GM18511 (cell line): ENCODE measurements around the gene C1QL2.

Source experiments
- ATAC-seq: cut with Tn5 transposase; IDR thresholded peaks from one replicate; pipeline ENCODE4 v1.9.1; 2021; ENCODE audit warnings: mild to moderate bottlenecking, moderate library complexity; ENCODE audit not compliant: unreplicated experiment

The C1QL2 gene

GRCh38 chr2:119158563-119159347 lies at the start of gene C1QL2:
C1QL2 (minus strand) TSS chr2:119158751; CDS start chr2:119158269, 482 bp downstream.
- ATAC-seq = no peak

DNA sequence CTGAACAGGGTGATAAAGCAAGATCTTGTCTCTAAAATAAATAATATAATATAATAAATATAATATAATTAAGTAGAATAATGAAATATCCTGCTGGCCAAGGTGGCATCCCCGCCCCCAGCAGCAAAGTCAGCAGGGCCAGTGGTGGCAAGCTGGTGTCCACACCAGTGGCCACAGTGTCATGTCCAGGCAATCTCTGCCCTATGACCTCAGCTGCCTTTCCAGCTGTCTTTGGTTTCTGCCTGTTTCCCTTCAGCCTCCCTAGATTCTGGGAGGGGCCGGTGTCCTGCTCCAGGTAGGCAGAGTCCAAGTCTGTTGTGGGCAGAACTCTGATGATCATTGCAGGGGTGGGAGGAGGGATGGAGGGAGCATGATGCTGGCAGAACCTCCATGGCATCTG lies 48.9 kb upstream of the C1QL2 start:
- ATAC-seq = no peak

DNA sequence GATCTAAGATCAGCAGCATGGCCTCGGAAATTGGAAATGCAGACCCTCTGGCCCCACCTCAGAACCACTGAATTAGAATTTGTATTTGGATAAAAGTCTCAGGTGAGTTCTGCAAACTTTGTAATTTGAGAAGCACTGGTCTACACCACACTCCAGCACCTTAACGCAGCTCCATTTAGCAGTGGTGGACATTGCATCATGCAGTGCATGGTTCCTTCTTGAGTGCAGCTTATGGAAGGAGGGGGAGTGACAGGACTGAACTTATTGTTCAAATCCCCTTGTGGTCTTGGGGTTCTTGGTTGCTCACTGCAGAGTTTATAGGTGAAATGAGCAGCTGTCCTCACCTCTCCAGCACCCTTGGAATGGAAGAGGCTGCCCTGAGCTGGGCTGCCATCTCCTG lies 47.6 kb upstream of the C1QL2 start:
- no peak for ATAC-seq

DNA sequence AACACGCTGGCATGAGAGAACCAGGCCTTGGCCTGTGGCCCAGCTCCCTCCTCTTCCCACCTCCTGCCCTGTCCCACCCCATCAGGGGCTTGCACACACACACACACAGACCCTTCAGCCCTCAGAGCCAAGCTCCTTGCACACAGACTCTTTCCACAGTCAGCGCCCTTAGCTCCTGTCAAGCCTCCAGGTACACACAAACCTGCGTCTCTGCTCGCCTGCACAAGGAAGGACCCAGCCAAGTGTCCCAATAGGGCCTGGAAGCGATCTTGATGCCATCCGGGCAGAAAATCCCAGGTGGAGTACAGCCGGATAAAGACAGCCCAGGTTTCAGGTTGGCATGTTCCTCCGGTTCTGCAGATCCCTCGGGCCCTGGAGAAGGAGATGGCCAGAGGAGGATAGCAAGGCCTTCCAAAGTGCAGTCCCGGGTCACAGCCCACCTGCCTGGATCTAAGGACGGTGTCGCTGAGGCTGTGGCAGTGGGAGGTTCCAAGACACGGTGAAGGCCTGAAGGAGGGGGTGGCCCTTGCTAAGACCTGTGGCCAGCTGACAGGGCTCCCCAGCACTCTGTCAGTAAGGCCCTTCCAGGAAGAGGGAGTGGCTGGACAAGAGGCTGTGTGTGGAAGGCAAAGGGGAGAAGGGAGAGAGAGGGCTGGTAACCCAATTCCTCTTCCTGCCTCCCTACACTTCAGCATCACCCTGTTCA lies 46.6 kb upstream of the C1QL2 start:
- ATAC-seq = no peak

DNA sequence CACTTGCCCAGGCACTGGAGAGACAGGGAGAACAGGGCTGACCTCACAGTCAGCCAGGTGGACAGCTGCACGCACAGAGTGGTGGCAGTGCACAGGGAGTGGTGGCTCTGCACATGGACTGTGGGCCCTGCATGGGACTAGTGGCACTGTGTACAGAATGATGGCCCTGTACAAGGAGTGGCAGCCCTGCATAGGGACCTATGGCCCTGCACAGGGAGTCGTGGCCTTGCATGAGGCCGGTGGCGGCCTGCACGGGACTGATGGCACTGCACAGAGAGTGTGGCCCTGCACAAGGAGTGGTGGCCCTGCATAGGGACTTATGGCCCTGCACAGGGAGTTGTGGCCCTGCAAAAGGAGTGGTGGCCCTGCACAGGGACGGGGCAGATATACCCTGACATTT lies 46.0 kb upstream of the C1QL2 start:
- ATAC-seq = no peak

DNA sequence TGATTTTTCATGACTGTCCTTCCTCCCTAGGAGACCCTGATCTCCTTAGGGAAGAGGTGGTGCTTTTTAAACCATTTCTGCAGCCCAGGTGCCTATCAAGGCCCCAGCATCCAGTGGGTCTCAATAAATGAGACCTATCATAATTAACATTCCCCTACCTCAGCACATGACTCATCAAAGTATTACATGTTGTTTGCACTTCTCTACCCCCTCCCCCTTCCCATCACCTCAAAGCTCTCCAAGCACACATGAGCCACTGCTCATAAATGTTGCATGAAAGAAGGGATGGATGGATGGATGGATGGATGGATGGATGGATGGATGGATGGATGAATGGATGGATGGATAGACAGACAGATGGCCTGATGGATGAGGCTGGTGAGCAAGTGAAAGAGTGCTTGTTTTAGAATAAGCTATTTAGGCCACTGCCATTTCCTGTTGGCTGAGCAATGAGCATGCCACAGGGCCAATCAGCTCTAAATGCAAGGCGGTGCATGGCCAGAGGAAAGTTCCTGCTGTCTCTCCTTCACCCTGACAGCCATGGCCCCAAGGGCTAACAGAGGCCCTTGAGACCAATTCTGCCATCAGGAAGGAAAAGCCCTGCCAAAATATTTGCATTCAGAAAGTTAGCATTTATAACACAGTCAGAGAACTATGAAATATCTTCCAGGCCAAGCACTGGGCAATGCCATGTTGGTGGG lies 44.2 kb upstream of the C1QL2 start:
- no peak for ATAC-seq

GRCh38 chr2:119201815-119202214 lies 43.3 kb upstream of the C1QL2 start:
- no peak for ATAC-seq

DNA sequence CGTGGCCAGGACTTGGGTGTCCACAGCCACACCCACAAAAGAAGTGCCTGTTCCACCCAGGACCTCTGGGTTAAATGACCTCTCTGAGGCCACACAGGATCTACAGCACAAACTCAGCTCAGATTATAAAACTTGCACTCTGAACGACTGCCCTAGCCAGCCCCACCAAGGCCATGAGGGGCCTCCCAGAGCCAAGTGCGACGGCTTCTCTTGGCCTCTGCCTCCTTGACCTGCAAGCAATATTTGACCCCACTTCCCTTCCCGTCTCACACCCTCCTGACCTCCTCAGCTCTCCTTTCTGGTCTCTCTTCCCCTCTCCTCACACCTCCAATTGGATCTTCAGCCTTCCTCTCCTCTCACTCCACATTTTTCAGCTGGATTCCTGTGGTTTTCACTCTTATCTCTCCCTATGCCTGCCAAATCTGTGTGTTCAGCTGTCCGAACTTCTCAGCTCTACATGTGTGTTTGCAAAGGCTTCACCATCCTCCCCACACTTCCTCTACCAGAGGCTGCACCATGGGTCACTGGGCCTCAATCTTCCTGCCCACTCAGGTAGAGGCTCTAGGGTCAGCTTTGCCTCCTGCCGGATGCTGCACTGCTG lies 39.8 kb upstream of the C1QL2 start:
- ATAC-seq = no peak

GRCh38 chr2:119197529-119198239 lies 39.1 kb upstream of the C1QL2 start:
- ATAC-seq = no peak

- no peak for ATAC-seq
Observed at GRCh38 chr2:119197126-119197405, 38.5 kb upstream of the C1QL2 start.

DNA sequence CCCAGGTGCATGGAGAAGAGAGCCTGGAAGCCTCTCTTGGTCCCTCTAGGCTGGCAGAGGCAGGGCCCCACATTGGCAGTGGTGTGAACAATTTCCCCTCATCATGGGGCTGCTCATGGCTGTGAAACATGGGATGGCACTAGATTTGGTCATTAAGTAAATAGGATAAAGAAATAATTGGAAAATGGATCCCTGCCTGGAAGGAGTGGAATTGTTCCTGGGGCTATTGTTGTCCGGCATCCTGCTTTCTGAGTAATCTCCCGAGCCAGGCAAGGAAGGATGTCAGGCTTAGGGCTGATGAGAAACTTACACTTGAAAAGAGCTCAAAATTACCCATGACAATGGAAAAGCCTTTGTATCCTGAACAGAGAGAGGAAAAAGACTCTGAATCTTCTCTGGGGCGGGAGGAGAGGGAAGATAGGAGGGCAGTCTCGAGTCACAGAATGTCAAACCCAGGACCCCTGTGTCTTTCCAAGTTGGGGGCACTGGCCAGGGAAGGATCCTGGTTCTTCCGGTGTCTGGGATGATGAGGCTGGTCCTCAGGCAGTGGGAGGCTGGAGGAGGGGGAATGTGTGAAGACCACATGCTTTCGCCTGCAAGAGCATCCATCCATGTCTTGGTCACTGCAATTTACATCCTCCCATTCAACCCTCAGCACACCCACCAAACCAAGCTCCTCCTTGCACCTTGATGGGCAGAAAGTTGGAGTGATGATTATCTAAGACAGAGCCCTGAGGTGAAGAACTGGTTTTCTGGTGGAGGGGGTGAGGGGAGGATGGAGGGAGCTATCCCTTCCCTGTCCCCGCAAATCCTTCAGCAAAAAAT lies 38.0 kb upstream of the C1QL2 start:
- no peak for ATAC-seq

DNA sequence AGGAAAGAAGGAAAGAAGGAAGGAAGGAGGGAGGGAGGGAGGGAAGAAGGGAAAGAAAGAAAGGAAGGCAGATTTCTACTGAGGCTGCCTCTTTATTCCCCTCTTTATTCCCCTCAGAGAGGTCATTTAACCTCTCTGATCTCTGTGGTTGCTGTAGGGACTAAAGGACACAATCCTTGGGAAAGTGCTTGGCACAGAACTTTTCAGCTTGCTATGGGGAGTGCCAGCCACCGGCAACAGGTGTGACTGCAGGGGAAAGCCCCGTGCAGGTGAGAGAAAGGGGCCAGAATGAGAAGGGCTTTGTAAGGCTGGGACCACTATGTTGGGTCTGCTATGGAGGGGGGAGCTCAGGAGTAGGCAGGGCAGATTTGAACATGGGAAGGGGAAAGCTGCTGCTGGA lies 37.3 kb upstream of the C1QL2 start:
- no peak for ATAC-seq

DNA sequence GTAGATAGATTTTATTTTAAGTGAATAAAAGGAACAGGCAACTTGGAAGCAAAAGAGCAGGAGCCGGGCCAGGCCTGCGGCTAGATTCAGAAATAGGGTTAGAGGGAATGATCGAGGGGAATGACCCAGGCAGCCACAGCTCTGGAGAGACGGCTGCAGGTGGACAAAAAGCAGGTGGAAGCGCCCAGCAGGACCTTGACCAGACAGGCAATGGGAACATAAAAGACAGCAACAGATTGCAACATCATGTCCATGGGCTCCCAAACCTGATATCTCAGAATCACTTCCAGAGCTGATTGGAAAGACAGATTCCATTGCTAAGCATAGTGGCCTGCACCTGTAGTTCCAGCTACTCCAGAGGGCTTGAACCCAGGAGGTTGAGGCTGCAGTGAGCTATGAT lies 36.5 kb upstream of the C1QL2 start:
- ATAC-seq = no peak

GRCh38 chr2:119192893-119193292 lies 34.3 kb upstream of the C1QL2 start:
- ATAC-seq = no peak

DNA sequence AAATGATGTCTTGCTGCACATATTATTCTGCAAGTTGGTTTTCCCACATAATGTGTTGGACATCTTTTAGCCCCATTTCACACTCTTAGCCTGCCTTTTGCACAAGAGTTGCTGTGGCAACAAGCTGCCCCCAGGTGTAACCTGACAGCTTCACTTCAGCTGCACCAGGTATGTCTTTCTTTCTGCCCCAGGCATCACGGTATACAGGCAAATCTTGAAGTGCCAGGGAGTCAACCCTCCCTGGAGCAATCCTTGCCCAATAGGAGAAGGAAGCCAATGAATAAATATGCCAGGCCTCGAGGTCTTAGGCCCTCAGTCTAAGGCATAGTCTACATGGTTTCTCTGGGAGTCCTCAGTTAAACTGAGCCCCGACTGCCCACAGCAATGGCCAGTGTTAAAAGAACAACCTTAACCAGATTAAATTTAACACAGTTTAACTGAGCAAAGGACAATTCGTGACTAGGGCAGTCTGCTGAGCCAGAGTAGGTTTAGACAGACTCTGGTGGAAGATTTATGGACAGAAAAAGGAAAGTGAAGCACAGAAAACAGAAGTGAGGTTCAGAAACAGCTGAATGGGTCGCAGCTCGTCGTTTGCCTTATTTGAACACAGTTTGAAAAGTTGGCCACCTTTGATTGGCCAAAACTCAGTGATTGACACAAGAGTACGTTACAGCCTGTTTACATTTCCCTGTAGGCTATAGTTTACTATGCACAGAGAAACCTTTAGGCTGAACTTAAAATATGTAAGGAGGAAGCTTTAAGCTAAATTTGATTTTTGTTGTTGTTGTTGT lies 32.0 kb upstream of the C1QL2 start:
- no peak for ATAC-seq

GRCh38 chr2:119184512-119184911 lies 26.0 kb upstream of the C1QL2 start:
- no peak for ATAC-seq

DNA sequence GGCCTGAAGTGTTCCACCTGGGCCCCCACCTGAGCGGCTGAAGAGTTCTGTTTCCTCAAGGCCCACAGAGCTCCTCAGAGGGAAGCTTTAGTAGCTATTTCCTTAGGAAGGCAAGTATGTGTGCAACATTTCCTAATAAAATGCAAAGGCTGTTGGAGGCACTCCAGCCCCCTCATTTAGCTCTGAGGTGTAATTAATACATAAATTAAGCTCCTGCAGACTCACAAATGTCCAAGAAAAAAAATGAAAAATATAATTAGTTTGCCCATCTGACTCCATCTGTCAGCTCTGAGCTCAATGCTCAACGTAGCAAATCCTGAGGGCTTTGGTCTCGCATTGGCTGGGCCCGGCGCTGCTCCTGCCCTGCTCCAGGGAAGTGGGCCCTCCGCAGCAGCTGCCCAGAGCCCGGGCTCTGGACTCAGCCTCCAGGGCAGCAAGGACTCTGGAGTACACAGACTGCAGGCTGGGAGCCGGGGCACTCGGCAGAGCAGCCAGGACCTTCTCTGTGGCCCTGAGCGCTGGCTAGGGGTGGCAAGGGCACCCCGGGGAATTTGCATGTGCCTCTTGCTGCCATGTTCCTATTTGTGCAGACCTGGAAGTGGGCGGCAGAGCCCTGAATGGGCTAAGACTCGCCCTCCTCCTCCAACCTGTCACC lies 23.4 kb upstream of the C1QL2 start:
- no peak for ATAC-seq

- ATAC-seq = no peak
Observed at GRCh38 chr2:119181391-119181790, 22.8 kb upstream of the C1QL2 start.

GRCh38 chr2:119180892-119181291 lies 22.3 kb upstream of the C1QL2 start:
- ATAC-seq = no peak
